GM10248 (cell line): ENCODE data around the gene DISP3.
A peak's percentile ranks its signal among the peaks of the same experiment; 100 is the strongest.

ENCODE experiments used
- CTCF ChIA-PET: fragments of 300-600 bp; sonication (Branson Sonifier 250); formaldehyde crosslinking; extraction: SDS; loops from one replicate; lab custom pipeline; 2021; ENCODE audit warnings: antibody characterized with exemption; lab: Yijun Ruan, JAX
- POLR2A ChIA-PET: fragments of 350-650 bp; sonication (Branson Sonifier 250); formaldehyde crosslinking; extraction: SDS; loops from one replicate; lab custom pipeline; 2020; ENCODE audit warnings: antibody characterized with exemption; lab: Yijun Ruan, JAX
- DNase-seq: peaks from one replicate; pipeline ENCODE4 v3.0.0; 2012; ENCODE audit errors: extremely low spot score
- TF ChIP-seq, protein P1 (sequence below): IDR thresholded peaks from 2 replicates; pipeline ENCODE4 v1.5.1; 2012; ENCODE audit warnings: mild to moderate bottlenecking, low read depth; ENCODE audit errors: extremely low read depth, missing control alignments, control extremely low read depth

Gene DISP3

GRCh38 chr1:11543392-11543791 lies 64.4 kb downstream of the DISP3 start:
- POLR2A ChIA-PET = no interaction called here
- DNase-seq = no peak
- CTCF ChIA-PET = interaction anchor here (0.6 to 2.3 kb wide), 2 partner anchors 505 to 567 kb away, joined by 3 to 7 read pairs; no protein-coding TSS in a partner anchor
- TF ChIP-seq, protein P1, sequence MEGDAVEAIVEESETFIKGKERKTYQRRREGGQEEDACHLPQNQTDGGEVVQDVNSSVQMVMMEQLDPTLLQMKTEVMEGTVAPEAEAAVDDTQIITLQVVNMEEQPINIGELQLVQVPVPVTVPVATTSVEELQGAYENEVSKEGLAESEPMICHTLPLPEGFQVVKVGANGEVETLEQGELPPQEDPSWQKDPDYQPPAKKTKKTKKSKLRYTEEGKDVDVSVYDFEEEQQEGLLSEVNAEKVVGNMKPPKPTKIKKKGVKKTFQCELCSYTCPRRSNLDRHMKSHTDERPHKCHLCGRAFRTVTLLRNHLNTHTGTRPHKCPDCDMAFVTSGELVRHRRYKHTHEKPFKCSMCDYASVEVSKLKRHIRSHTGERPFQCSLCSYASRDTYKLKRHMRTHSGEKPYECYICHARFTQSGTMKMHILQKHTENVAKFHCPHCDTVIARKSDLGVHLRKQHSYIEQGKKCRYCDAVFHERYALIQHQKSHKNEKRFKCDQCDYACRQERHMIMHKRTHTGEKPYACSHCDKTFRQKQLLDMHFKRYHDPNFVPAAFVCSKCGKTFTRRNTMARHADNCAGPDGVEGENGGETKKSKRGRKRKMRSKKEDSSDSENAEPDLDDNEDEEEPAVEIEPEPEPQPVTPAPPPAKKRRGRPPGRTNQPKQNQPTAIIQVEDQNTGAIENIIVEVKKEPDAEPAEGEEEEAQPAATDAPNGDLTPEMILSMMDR = no peak

DNA sequence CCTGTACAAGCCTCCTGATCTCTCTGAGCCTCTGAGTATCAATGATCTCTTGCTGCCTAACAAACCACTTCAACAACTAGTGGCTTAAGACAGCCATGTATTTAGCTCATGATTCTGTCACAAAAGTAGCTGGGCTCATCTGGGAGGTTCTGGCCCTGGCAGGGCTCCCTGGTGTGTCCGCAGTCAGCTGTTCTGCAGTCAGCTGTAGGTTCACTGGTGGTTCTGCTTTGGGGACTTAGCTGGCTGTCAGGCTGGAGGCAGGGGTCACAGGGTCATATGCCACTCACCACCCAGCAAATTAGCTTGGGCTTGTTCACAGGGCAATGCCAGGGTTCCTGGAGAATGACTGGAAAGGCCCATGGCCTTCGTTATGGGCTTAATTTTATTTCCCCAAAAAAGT lies 64.8 kb downstream of the DISP3 start:
- DNase-seq = no peak
- CTCF ChIA-PET = interaction anchor here (0.6 to 2.3 kb wide), 2 partner anchors 506 to 568 kb away, joined by 3 to 7 read pairs; no protein-coding TSS in a partner anchor
- POLR2A ChIA-PET = no interaction called here
- TF ChIP-seq, protein P1 = no peak

DNA sequence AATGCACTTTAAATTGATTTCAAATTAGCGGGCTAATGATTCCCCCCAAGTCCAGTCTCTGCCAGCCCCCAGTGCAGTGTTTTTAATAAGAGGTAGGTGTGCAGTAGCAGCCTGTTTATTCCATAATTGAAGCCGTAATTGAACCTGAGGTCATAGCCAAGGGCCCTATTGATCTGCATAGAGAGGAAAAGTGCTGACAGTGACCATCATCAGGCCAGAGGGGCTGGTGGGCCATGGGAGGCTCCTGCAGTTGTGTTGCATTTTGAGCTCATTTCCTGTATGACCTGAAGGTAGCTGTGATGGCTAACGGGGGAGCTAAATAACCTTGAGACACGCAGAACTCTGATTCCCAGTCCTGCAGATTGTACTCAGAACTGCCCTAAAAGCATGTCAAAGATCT lies 67.5 kb downstream of the DISP3 start:
- DNase-seq = no peak
- TF ChIP-seq, protein P1 = no peak
- ChIA-PET CTCF (no interaction called here), POLR2A (no interaction called here)

GRCh38 chr1:11550664-11551283 lies 71.8 kb downstream of the DISP3 start:
- CTCF ChIA-PET = interaction anchor here (1.3 kb wide), 1 partner anchor 9 kb away, joined by 3 read pairs; no protein-coding TSS in a partner anchor

GRCh38 chr1:11558276-11558675 lies 79.3 kb downstream of the DISP3 start:
- no peak for DNase-seq
- CTCF ChIA-PET = no interaction called here
- POLR2A ChIA-PET = no interaction called here
- TF ChIP-seq, protein P1 = no peak

More at GRCh38 chr1:11550664-11551283, 71.8 kb downstream of the DISP3 start:
- TF ChIP-seq, protein P1 = no peak
- POLR2A ChIA-PET = no interaction called here
- peak; percentile 48 for DNase-seq

- ChIA-PET CTCF (interaction anchor here (1.6 kb wide), 1 partner anchor 8 kb away, joined by 3 read pairs; no protein-coding TSS in a partner anchor), POLR2A (no interaction called here)
- no peak for DNase-seq
- TF ChIP-seq, protein P1 = no peak
Observed at GRCh38 chr1:11558871-11559590, 80.1 kb downstream of the DISP3 start.
